Naive thymus-derived CD8-positive, alpha-beta T cell (primary cell): Measurements from ENCODE around the gene PCDH8. TPM values are rescaled to one million over a fixed set of nuclear protein-coding genes. Genes with fewer than 3 reads are reported as not detected.

Experiments
- ATAC-seq, 2 donors: fragments of 150-1000 bp; cut with Tn5 transposase in 1 of 2; sonication (Bioruptor Pico), chemical (Tn5 transposase) in 1 of 2; 1 replicate in 1 of 2; 2 replicates in 1 of 2; pipeline ENCODE4 v1.10.0; 2021; ENCODE audit warnings: mild to moderate bottlenecking in 2 of 2, moderate library complexity in 2 of 2
- POLR2A ChIA-PET: fragments of 350-600 bp; sonication (Branson Sonifier 250); formaldehyde crosslinking; loops from one replicate; lab custom pipeline; 2021; ENCODE audit warnings: antibody characterized with exemption; lab: Charles Lee
- DNase-seq, 10 donors: peaks; one replicate each; pipeline versions ENCODE4 v3.0.0 to v3.0.0-alpha.2; 2020 to 2022
- H3K27ac Mint-ChIP-seq, 10 donors: one replicate each; pipeline ENCODE4 v1.8.0; 2020 to 2022; ENCODE audit warnings: mild to moderate bottlenecking in 10 of 10, mixed read lengths in 10 of 10, moderate library complexity in 4 of 10, inconsistent platforms in 1 of 10
- H3K27me3 Mint-ChIP-seq, 5 donors: one replicate each; pipeline ENCODE4 v1.8.0; 2021 to 2022; ENCODE audit warnings: mixed read lengths in 5 of 5
- H3K36me3 Mint-ChIP-seq, 3 donors: one replicate each; pipeline ENCODE4 v1.8.0; 2020 to 2022; ENCODE audit warnings: mixed read lengths in 3 of 3, mild to moderate bottlenecking in 2 of 3, inconsistent platforms in 1 of 3
- H3K4me1 Mint-ChIP-seq, 4 donors: one replicate each; pipeline ENCODE4 v1.8.0; 2021 to 2022; ENCODE audit warnings: mixed read lengths in 4 of 4
- H3K4me3 Mint-ChIP-seq, 10 donors: one replicate each; pipeline ENCODE4 v1.8.0; 2020 to 2022; ENCODE audit warnings: mild to moderate bottlenecking in 10 of 10, mixed read lengths in 10 of 10, moderate library complexity in 6 of 10, inconsistent platforms in 1 of 10
- H3K9me3 Mint-ChIP-seq, 9 donors: one replicate each; pipeline ENCODE4 v1.8.0; 2020 to 2022; ENCODE audit warnings: mixed read lengths in 9 of 9, mild to moderate bottlenecking in 3 of 9, inconsistent platforms in 1 of 9, moderate library complexity in 1 of 9
- polyA plus RNA-seq, 3 donors: library from polyadenylated mRNA; unstranded; fragments of 300-500 nt; fragmentation: Illumina TruSeq; gene quantifications; one replicate each; pipeline ENCODE4 v1.2.3, GENCODE V29; 2021
- total RNA-seq, 8 experiments: library from RNA in 2 of 8; stranded (reverse) in 2 of 8; gene quantifications; one replicate each; pipeline ENCODE4 v1.2.3 and lab custom pipeline; 2021 to 2026

PCDH8 gene, protein sequence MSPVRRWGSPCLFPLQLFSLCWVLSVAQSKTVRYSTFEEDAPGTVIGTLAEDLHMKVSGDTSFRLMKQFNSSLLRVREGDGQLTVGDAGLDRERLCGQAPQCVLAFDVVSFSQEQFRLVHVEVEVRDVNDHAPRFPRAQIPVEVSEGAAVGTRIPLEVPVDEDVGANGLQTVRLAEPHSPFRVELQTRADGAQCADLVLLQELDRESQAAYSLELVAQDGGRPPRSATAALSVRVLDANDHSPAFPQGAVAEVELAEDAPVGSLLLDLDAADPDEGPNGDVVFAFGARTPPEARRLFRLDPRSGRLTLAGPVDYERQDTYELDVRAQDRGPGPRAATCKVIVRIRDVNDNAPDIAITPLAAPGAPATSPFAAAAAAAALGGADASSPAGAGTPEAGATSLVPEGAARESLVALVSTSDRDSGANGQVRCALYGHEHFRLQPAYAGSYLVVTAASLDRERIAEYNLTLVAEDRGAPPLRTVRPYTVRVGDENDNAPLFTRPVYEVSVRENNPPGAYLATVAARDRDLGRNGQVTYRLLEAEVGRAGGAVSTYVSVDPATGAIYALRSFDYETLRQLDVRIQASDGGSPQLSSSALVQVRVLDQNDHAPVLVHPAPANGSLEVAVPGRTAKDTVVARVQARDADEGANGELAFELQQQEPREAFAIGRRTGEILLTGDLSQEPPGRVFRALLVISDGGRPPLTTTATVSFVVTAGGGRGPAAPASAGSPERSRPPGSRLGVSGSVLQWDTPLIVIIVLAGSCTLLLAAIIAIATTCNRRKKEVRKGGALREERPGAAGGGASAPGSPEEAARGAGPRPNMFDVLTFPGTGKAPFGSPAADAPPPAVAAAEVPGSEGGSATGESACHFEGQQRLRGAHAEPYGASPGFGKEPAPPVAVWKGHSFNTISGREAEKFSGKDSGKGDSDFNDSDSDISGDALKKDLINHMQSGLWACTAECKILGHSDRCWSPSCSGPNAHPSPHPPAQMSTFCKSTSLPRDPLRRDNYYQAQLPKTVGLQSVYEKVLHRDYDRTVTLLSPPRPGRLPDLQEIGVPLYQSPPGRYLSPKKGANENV
- total RNA-seq (not detected), polyA plus RNA-seq (not detected), total RNA-seq (lab: John Stamatoyannopoulos, UW) (0 reads per million in 6 experiments)

DNA sequence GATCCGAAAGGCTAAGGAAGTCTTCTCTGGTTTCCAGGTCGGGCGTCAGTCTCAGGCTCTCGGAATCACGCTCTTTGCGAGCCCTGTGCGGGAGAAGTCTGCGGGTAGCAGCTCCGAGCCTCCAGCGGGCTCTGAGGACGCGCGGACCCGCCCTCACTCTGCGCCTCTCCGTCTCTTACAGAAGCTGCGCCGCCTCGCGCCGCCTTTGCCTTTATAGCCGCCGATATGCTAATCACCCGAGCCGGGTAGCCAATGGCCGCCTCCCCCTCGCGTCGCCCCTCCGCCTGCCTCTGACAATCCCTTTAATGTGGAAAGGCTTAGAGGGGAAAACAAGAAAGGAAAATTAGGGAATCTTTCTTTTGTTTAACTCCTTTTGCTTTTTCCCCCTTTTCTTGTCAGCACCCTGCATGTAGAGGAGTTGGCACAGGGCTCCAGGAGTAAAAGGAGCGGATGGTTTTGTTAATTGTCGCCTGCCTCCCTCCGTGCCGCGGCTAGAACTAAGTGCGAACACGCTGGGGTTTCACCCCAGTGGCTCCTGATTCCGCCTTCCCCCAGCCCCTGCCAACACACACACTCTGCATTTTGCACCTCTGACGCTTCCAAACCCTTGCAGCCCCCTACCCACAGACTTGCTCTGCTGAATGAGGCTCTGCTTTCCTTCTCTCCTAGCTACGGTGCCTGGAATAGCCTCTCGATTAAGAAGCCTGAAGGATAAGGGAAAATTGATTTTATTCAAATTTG is at the start of gene PCDH8:
Gene PCDH8, minus strand, starts transcription at position 186 of the 741 bp plus-strand sequence. CDS start 204 bp downstream, outside the sequence.
- ATAC-seq (no peak), DNase-seq (no peak)
- Mint-ChIP-seq H3K36me3 (peaks cover 0 to 22% (median 16%) of the 10 kb centered on the region in 3 donors), H3K9me3 (peaks cover 0 to 17% (median 5%) of the 10 kb centered on the region in 9 donors), H3K27ac (no peak within 1 kb of the TSS), H3K27me3 (peaks cover 32 to 76% (median 59%) of the 10 kb centered on the region in 5 donors), H3K4me3 (peak within 1 kb of the TSS in 8 of 10 donors; percentile 30 to 80 (median 58)), H3K4me1 (peaks cover 12 to 38% (median 28%) of the 10 kb centered on the region in 4 donors)
- POLR2A ChIA-PET, result no interaction called here

DNA sequence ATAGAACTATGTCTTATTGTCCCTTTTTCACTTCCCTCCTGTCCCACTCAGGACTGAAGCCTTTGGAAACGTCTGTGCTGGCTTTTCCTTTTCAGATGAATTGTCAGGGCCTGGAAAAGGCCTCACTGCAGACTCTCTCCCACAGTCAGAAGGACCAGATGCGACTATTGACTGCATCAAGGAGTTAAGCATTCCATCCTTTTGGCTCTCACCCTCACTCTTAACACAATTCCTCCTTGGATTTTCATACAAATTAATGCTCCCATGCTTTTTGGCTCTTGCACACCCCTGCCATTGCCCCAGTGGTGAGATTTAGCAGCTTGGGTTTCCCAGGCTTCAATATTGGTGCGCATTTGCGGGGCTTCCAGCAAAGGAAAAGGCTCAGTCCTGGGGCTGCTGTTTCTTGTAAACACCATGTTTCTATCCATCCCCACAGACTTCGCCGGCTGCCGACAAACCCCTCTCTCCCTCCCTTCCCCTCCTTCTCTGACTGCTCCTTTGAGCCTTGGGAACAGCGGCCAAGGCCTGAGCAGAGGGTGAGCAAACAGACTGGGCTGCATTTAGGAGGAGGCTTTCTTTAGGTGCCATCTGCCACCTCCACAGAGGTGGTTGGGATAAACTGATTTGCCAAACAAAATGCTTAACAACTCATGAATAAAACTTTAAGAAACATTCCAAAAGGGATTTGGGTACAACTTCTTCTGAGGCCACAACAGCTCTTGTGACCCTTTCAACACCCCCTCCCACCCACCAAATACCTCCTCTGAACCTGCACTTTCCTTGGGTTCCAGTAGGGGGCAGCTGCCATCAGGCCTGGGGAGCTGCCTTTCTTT is 48.6 kb upstream of the PCDH8 start:
- POLR2A ChIA-PET, result no interaction called here

DNA sequence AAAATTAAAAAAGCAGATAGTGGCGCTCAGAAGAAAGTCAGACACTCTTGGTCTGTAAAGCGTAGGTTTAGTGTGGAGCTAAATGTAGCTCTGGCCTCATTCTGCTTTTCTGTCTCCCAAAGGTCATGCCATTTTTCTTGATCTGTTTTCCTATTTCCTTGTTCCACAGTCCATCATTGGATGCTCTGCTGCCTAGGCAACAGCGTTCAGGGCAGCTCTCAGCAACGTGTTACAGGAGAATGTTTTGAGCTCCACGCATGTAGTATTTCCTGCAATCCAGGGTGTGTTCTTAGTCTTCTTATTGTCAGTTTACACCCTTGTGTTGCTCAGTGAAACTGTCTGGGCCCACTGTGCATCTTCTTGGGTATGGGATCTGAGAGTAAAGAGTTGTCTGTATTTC is 46.0 kb upstream of the PCDH8 start:
- Mint-ChIP-seq H3K36me3 (no peaks in the 10 kb centered on the region), H3K4me3 (no peak overlapping the region), H3K4me1 (no peaks in the 10 kb centered on the region), H3K9me3 (peaks cover 0 to 4% (median 0%) of the 10 kb centered on the region in 9 donors), H3K27me3 (peaks cover 1 to 19% (median 3%) of the 10 kb centered on the region in 5 donors), H3K27ac (no peak overlapping the region)
- DNase-seq, result no peak
- POLR2A ChIA-PET, result no interaction called here
- ATAC-seq, result no peak

More for the DNA sequence above, 48.6 kb upstream of the PCDH8 start:
- no peak for ATAC-seq
- H3K27ac Mint-ChIP-seq, result no peak overlapping the region
- H3K27me3 Mint-ChIP-seq, result peaks cover 1 to 13% (median 3%) of the 10 kb centered on the region in 5 donors
- H3K9me3 Mint-ChIP-seq, result no peaks in the 10 kb centered on the region
- no peaks in the 10 kb centered on the region for H3K36me3 Mint-ChIP-seq
- no peak overlapping the region for H3K4me3 Mint-ChIP-seq
- H3K4me1 Mint-ChIP-seq, result no peaks in the 10 kb centered on the region
- DNase-seq, result no peak

DNA sequence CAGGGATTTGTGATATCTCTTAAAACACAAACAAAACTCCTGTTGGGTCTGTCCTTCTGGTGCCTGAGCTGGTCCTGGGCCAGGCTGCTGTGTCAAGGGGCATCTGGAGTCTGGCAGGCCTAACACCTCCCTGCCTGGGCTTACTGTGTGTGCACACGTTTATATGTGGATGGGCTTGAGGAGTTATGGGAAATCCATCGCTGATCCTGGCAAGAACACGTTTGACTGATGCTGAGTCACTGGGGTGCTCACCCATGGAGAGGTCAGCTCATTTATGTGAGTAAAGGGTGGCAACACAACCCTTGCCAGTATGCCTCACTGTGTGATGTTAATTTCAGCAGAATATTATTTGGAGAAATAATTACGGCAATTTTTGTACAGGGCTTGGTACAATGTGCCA is 44.5 kb upstream of the PCDH8 start:
- Mint-ChIP-seq H3K9me3 (peaks cover 0 to 4% (median 0%) of the 10 kb centered on the region in 9 donors), H3K4me1 (no peaks in the 10 kb centered on the region), H3K27me3 (peaks cover 0 to 19% (median 1%) of the 10 kb centered on the region in 5 donors), H3K4me3 (no peak overlapping the region), H3K27ac (no peak overlapping the region), H3K36me3 (no peaks in the 10 kb centered on the region)
- ATAC-seq, result no peak
- POLR2A ChIA-PET, result no interaction called here
- DNase-seq, result no peak

DNA sequence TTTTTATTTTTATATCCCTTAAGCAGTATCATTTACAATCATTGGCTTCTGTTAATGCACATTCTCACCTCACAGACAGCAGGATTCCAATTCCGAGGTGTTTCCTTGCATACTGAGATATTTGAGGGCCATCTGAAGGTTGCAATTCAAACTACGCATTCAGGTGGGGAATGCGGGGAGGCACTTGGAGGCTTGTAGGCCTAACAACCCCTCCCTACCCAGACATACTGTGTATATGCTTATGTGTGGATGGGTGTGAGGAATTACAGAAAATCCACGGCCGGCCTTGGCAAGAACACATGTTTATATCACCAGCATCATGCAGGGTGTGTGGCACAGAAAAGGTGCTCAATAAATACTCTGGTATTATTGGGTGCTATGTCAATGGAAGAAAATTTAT is 43.3 kb upstream of the PCDH8 start:
- H3K9me3 Mint-ChIP-seq, result peaks cover 0 to 4% (median 0%) of the 10 kb centered on the region in 9 donors
- peaks cover 0 to 19% (median 1%) of the 10 kb centered on the region in 5 donors for H3K27me3 Mint-ChIP-seq
- no peak overlapping the region for H3K4me3 Mint-ChIP-seq
- no peaks in the 10 kb centered on the region for H3K4me1 Mint-ChIP-seq
- H3K27ac Mint-ChIP-seq, result no peak overlapping the region
- no peak for ATAC-seq
- no peak for DNase-seq
- no peaks in the 10 kb centered on the region for H3K36me3 Mint-ChIP-seq
- POLR2A ChIA-PET, result no interaction called here

DNA sequence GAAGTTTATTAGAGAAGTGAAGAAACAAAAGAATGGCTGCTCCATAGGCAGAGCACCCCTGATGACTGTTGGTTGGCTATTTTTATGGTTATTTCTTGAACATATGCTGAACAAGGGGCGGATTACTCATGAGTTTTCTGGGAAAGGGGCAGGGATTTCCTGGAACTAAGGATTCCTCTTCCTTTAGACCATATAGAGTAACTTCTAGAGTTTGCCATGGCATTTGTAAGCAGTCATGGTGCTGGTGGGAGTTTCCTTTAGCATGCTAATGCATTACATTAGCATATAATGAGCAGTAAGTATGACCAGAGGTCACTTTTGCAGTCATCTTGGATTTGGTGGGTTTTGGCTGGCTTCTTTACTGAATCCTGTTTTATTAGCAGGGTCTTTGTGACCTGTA is 38.7 kb upstream of the PCDH8 start:
- H3K9me3 Mint-ChIP-seq, result peaks cover 0 to 4% (median 0%) of the 10 kb centered on the region in 9 donors
- no peaks in the 10 kb centered on the region for H3K36me3 Mint-ChIP-seq
- H3K4me3 Mint-ChIP-seq, result no peak overlapping the region
- no peaks in the 10 kb centered on the region for H3K4me1 Mint-ChIP-seq
- peaks cover 7 to 27% (median 13%) of the 10 kb centered on the region in 5 donors for H3K27me3 Mint-ChIP-seq
- no peak overlapping the region for H3K27ac Mint-ChIP-seq
- POLR2A ChIA-PET, result no interaction called here
- DNase-seq (no peak), ATAC-seq (no peak)

DNA sequence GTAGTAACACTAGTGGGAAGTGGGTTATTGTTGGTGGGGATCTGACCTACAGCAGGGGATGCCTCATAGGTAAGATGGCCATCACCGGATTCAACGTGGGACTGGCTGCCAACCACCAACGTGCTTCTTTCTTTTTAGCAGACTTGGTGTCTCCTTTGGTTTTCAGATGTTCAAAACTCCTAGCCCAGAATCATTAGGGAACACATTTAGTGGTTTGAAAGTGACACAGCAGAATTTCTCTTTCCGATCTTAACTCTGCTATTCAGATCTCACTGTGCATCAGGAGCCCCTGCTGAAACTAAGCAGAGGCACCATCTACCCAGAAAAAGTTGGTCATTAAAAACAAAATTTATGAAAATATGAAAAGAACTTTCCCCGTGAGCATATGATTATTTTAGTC is 36.7 kb upstream of the PCDH8 start:
- no peak for ATAC-seq
- no peaks in the 10 kb centered on the region for H3K4me1 Mint-ChIP-seq
- POLR2A ChIA-PET, result no interaction called here
- DNase-seq, result no peak
- H3K27ac Mint-ChIP-seq, result no peak overlapping the region
- no peaks in the 10 kb centered on the region for H3K9me3 Mint-ChIP-seq
- H3K36me3 Mint-ChIP-seq, result no peaks in the 10 kb centered on the region
- H3K4me3 Mint-ChIP-seq, result no peak overlapping the region
- H3K27me3 Mint-ChIP-seq, result peaks cover 11 to 47% (median 15%) of the 10 kb centered on the region in 5 donors

DNA sequence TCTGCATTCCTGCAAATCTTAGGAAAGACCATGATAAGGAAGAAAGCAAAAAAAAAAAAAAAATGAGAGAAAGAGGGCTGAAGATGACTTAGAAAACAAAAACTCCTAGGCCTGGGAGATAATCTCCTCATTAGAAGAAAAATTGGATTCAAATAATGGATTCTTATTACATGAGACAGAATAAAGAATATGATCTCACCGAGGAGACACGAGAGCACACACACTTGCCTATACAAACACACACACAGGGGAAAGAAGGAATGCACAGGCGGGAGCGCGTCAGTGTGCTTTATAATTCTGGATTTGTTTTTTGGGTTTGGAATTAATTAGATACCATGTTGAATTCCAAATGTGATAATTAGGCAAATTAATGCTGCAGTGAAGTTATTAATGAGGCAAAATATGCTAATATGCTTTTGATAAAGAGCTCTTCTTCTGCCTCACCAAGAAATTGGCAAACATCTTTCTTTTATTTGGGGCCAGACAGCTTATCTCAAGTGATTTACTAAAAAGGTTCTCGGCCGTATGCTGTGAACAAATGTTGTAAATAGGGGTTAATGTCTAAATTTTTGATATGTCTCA is 36.1 kb upstream of the PCDH8 start:
- no peak for ATAC-seq
- POLR2A ChIA-PET, result no interaction called here
- Mint-ChIP-seq H3K27ac (no peak overlapping the region), H3K36me3 (no peaks in the 10 kb centered on the region), H3K4me3 (no peak overlapping the region), H3K9me3 (no peaks in the 10 kb centered on the region), H3K4me1 (no peaks in the 10 kb centered on the region), H3K27me3 (peaks cover 11 to 53% (median 15%) of the 10 kb centered on the region in 5 donors)
- DNase-seq, result no peak

DNA sequence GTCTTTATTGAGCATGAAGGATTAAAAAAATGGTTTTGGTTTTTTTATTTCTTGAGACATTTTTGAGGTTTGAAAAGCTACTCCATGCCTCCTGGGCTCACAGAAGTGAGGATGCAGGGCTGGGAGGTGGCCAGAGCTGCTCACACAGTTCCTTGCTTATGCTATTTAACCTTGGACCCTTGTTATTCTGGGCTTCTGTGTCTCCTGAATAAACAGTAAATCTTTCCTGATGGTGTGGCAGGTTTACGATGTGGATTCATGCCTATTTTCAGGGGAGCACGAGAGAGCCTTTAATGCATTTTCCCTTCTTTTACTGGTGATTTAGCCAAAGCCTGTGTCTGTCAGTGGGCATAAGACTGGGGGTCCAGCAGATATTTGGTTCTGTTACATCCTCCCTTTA is 34.3 kb upstream of the PCDH8 start:
- peaks cover 0 to 5% (median 0%) of the 10 kb centered on the region in 3 donors for H3K36me3 Mint-ChIP-seq
- DNase-seq, result no peak

DNA sequence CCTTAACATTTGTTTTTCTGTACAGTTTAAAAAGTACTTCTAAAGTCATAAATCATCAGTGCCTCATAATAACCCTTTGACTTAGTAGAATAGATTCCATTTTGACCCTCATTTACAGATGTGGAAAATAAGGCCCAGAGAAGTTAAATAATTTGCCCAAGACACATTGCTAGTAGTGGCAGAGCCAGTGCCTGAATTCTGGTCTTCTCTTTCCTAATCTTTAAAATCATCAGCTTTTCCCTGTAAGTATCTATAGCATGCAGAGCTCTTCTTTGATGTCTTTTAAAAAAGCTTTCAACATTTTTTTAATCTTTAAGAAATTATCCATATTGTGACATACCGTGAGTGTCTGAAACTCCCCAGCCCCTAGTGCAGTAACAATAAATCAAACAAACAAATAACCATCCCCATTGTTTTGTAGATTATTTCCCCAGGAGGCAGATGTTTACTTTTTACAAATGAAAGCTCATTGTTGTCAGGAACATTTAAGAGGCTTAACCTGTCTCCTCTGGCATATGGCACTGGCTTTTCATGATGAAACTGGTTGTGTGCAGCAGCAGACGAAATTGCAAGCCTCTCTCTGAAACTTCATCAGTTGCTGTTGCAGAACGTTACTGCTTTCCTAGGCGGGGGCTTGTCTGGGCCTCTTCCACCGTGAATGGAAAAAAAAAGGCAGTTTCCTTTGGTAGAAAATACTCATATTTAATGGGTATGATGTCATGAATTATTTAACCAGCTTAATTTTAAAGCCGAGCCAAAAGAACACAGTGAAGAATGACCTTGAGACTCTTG is 31.7 kb upstream of the PCDH8 start:
- Mint-ChIP-seq H3K4me3 (no peak overlapping the region), H3K4me1 (no peaks in the 10 kb centered on the region), H3K9me3 (peaks cover 6 to 30% (median 18%) of the 10 kb centered on the region in 9 donors), H3K27me3 (peaks cover 13 to 66% (median 18%) of the 10 kb centered on the region in 5 donors), H3K36me3 (peaks cover 0 to 21% (median 6%) of the 10 kb centered on the region in 3 donors), H3K27ac (no peak overlapping the region)
- DNase-seq (no peak), ATAC-seq (no peak)
- POLR2A ChIA-PET, result no interaction called here

More for the DNA sequence above, 34.3 kb upstream of the PCDH8 start:
- no peak overlapping the region for H3K27ac Mint-ChIP-seq
- H3K27me3 Mint-ChIP-seq, result peaks cover 16 to 70% (median 19%) of the 10 kb centered on the region in 5 donors
- POLR2A ChIA-PET, result no interaction called here
- no peak for ATAC-seq
- H3K4me1 Mint-ChIP-seq, result no peaks in the 10 kb centered on the region
- no peak overlapping the region for H3K4me3 Mint-ChIP-seq
- peaks cover 0 to 7% (median 3%) of the 10 kb centered on the region in 9 donors for H3K9me3 Mint-ChIP-seq
